HEK293T (cell line): Measurements from ENCODE around the gene WDHD1.
A peak's percentile ranks its signal among the peaks of the same experiment; 100 is the strongest.
"Not testable (repeated sequence)": the region's sequence is repeated elsewhere in the genome, so short reads cannot be mapped to it uniquely, and the experiment has no call there.

ENCODE experiments used
- CTCF ChIA-PET: fragments of 350-600 bp; formaldehyde crosslinking; extraction: SDS; loops from one replicate; lab custom pipeline; 2021; ENCODE audit warnings: antibody characterized with exemption, inconsistent platforms; lab: Yijun Ruan, JAX
- POLR2A ChIA-PET: fragments of 350-600 bp; formaldehyde crosslinking; extraction: SDS; loops from one replicate; lab custom pipeline; 2020; ENCODE audit warnings: antibody characterized with exemption, inconsistent platforms; lab: Yijun Ruan, JAX
- DNase-seq: peaks from one replicate; pipeline ENCODE4 v3.0.0; 2012; ENCODE audit warnings: mixed read lengths; ENCODE audit errors: extremely low spot score
- ARNT ChIP-seq: fragments of 450-650 bp; IDR thresholded peaks from 2 replicates; pipeline ENCODE4 v1.6.1; 2017; ENCODE audit warnings: mild to moderate bottlenecking
- BHLHE40 ChIP-seq: fragments of 450-650 bp; IDR thresholded peaks from 2 replicates; pipeline ENCODE4 v1.6.1; 2016; ENCODE audit warnings: mild to moderate bottlenecking, moderate library complexity, borderline replicate concordance
- CTBP1 ChIP-seq: fragments of 450-650 bp; IDR thresholded peaks from 2 replicates; pipeline ENCODE4 v1.6.1; 2016; ENCODE audit warnings: borderline replicate concordance
- ELF4 ChIP-seq: fragments of 450-650 bp; IDR thresholded peaks from 2 replicates; pipeline ENCODE4 v1.6.1; 2017; ENCODE audit warnings: antibody characterized with exemption
- FOXA1 ChIP-seq: fragments of 450-650 bp; IDR thresholded peaks from 2 replicates; pipeline ENCODE4 v1.6.1; 2016; ENCODE audit warnings: mild to moderate bottlenecking
- FOXK2 ChIP-seq: fragments of 450-650 bp; IDR thresholded peaks from 2 replicates; pipeline ENCODE4 v1.6.1; 2016; ENCODE audit warnings: mild to moderate bottlenecking
- FOXM1 ChIP-seq: fragments of 450-650 bp; IDR thresholded peaks from 2 replicates; pipeline ENCODE4 v1.6.1; 2017; ENCODE audit warnings: mild to moderate bottlenecking, borderline replicate concordance
- HDGF ChIP-seq: fragments of 450-650 bp; IDR thresholded peaks from 2 replicates; pipeline ENCODE4 v1.6.1; 2017; ENCODE audit warnings: antibody characterized with exemption, borderline replicate concordance
- L3MBTL2 ChIP-seq: fragments of 450-650 bp; conservative IDR thresholded peaks from 2 replicates; pipeline ENCODE4 v1.6.1; 2016; ENCODE audit warnings: mild to moderate bottlenecking
- LEF1 ChIP-seq: fragments of 450-650 bp; IDR thresholded peaks from 2 replicates; pipeline ENCODE4 v1.6.1; 2017; ENCODE audit warnings: mild to moderate bottlenecking, borderline replicate concordance
- NFRKB ChIP-seq: fragments of 450-650 bp; IDR thresholded peaks from 2 replicates; pipeline ENCODE4 v1.6.1; 2016; ENCODE audit warnings: mild to moderate bottlenecking, moderate library complexity
- PKNOX1 ChIP-seq: fragments of 450-650 bp; IDR thresholded peaks from 2 replicates; pipeline ENCODE4 v1.6.1; 2016
- SP1 ChIP-seq: fragments of 450-650 bp; IDR thresholded peaks from 2 replicates; pipeline ENCODE4 v1.6.1; 2017
- SUZ12 ChIP-seq: fragments of 450-650 bp; IDR thresholded peaks from 2 replicates; pipeline ENCODE4 v1.6.1; 2016; ENCODE audit warnings: mild to moderate bottlenecking
- TARDBP ChIP-seq: fragments of 450-650 bp; IDR thresholded peaks from 2 replicates; pipeline ENCODE4 v1.6.1; 2016
- ZNF384 ChIP-seq: fragments of 450-650 bp; IDR thresholded peaks from 2 replicates; pipeline ENCODE4 v1.6.1; 2016

Gene WDHD1

GRCh38 chr14:55026441-55026792 lies 482 bp downstream of the WDHD1 start:
- no peak for TF ChIP-seq ELF4
- TF ChIP-seq TARDBP, result no peak
- no peak for TF ChIP-seq PKNOX1
- no peak for TF ChIP-seq FOXK2
- no peak for TF ChIP-seq NFRKB
- no peak for TF ChIP-seq BHLHE40
- TF ChIP-seq ZNF384, result no peak
- no peak for TF ChIP-seq FOXA1
- no peak for TF ChIP-seq L3MBTL2
- TF ChIP-seq SUZ12, result no peak
- no peak for TF ChIP-seq ARNT
- POLR2A ChIA-PET, result interaction anchor here (0.8 to 3.5 kb wide), 21 partner anchors 10 to 135 kb away, joined by 3 to 52 read pairs (median 5); partner anchors contain the start of gene MAPK1IP1L
- no peak for DNase-seq
- CTCF ChIA-PET, result interaction anchor here (0.8 to 1.4 kb wide), 2 partner anchors 11 to 25 kb away, joined by 4 read pairs; partner anchors contain the start of gene MAPK1IP1L

- POLR2A ChIA-PET, result interaction anchor here (0.7 to 3.5 kb wide), 4 partner anchors 10 to 32 kb away, joined by 4 to 37 read pairs (median 6); partner anchors contain the start of gene MAPK1IP1L
- CTCF ChIA-PET, result interaction anchor here (1.4 kb wide), 1 partner anchor 11 kb away, joined by 4 read pairs; no protein-coding TSS in a partner anchor
- DNase-seq, result no peak
Measured at GRCh38 chr14:55025948-55026347, 951 bp downstream of the WDHD1 start.

GRCh38 chr14:55024365-55024764 lies 2.5 kb downstream of the WDHD1 start:
- CTCF ChIA-PET, DNase-seq: not testable (repeated sequence)
- POLR2A ChIA-PET, result interaction anchor here (0.7 kb wide), 1 partner anchor 27 kb away, joined by 4 read pairs; the partner anchor contains the start of gene MAPK1IP1L

More at GRCh38 chr14:55025948-55026347, 951 bp downstream of the WDHD1 start:
- TF ChIP-seq PKNOX1, result peak; percentile 58; the same call in 1 of the 2 replicates
- no peak for TF ChIP-seq ELF4

- no peak for TF ChIP-seq FOXA1
- TF ChIP-seq CTBP1, result no peak
- no peak for TF ChIP-seq PKNOX1
- no peak for TF ChIP-seq NFRKB
- no peak for TF ChIP-seq FOXK2
- no peak for TF ChIP-seq ZNF384
- TF ChIP-seq ARNT, result no peak
- no peak for TF ChIP-seq SUZ12
- TF ChIP-seq HDGF, result no peak
- TF ChIP-seq L3MBTL2, result no peak
- no peak for TF ChIP-seq SP1
- TF ChIP-seq FOXM1, result no peak
- ChIA-PET CTCF (interaction anchor here (1.2 kb wide), 1 partner anchor 11 kb away, joined by 3 read pairs; no protein-coding TSS in a partner anchor), POLR2A (interaction anchor here (0.8 kb wide), 1 partner anchor 31 kb away, joined by 3 read pairs; the partner anchor contains the start of gene MAPK1IP1L)
- no peak for DNase-seq
Measured at GRCh38 chr14:55019968-55020554, 6.8 kb downstream of the WDHD1 start.

- TF ChIP-seq NFRKB, result no peak
- no peak for TF ChIP-seq HDGF
- TF ChIP-seq FOXK2, result no peak
- no peak for TF ChIP-seq CTBP1
- TF ChIP-seq LEF1, result no peak
- TF ChIP-seq FOXA1, result no peak
- TF ChIP-seq PKNOX1, result no peak
- no peak for TF ChIP-seq BHLHE40
- no peak for TF ChIP-seq SUZ12
- TF ChIP-seq TARDBP, result no peak
- no peak for TF ChIP-seq ELF4
- no peak for TF ChIP-seq ARNT
- no peak for TF ChIP-seq ZNF384
- TF ChIP-seq SP1, result no peak
- TF ChIP-seq FOXM1, result no peak
- no peak for TF ChIP-seq L3MBTL2
- POLR2A ChIA-PET, result interaction anchor here (2.0 to 5.4 kb wide), 2 partner anchors 12 to 36 kb away, joined by 8 to 37 read pairs; partner anchors contain the start of genes MAPK1IP1L, SOCS4 and WDHD1
- DNase-seq, result no peak
- CTCF ChIA-PET, result interaction anchor here (0.6 to 1.6 kb wide), 3 partner anchors 12 to 209 kb away, joined by 3 to 9 read pairs (median 4); partner anchors contain the start of genes SOCS4 and WDHD1
Measured at GRCh38 chr14:55015006-55015405, 11.9 kb downstream of the WDHD1 start.

- ChIA-PET POLR2A (interaction anchor here (1.1 kb wide), 1 partner anchor 22 kb away, joined by 5 read pairs; the partner anchor contains the start of genes SOCS4 and WDHD1), CTCF (no interaction called here)
- no peak for DNase-seq
- TF ChIP-seq HDGF, result no peak
- TF ChIP-seq LEF1, result no peak
- TF ChIP-seq NFRKB, result no peak
- no peak for TF ChIP-seq ARNT
- no peak for TF ChIP-seq PKNOX1
- no peak for TF ChIP-seq SUZ12
- no peak for TF ChIP-seq CTBP1
- TF ChIP-seq FOXK2, result no peak
- no peak for TF ChIP-seq FOXA1
- TF ChIP-seq SP1, result no peak
- TF ChIP-seq ZNF384, result no peak
- TF ChIP-seq L3MBTL2, result no peak
Measured at GRCh38 chr14:55005071-55005470, 21.8 kb downstream of the WDHD1 start.
